ENCODE results near the gene KRTAP5-3.
"Not testable (repeated sequence)": the region's sequence is repeated elsewhere in the genome, so short reads cannot be mapped to it uniquely, and the experiment has no call there.

The KRTAP5-3 gene

GRCh38 chr11:1600626-1601025, 7.6 kb downstream of the KRTAP5-3 start:
- DNase-seq (ENCODE audit: low spot score): no peak
- Histone ChIP-seq H3K27ac (no peak overlapping the region), H3K4me3 (no peak overlapping the region)
- no peak for TF ChIP-seq CTCF (IDR thresholded peaks at IDR 0.05)

- H3K27ac ChIP-seq: no peak overlapping the region
- no peak overlapping the region for H3K4me3 ChIP-seq
- DNase-seq (ENCODE audit: low spot score): no peak
- TF ChIP-seq CTCF (IDR thresholded peaks at IDR 0.05): no peak
Observed at GRCh38 chr11:1598816-1599215, 9.4 kb downstream of the KRTAP5-3 start.

- not testable (repeated sequence) for DNase-seq (ENCODE audit: low spot score); H3K4me3 ChIP-seq; H3K27ac ChIP-seq
Observed at GRCh38 chr11:1598406-1598805, 9.9 kb downstream of the KRTAP5-3 start.

GRCh38 chr11:1597994-1598380, 10.3 kb downstream of the KRTAP5-3 start, which contains the start of gene KRTAP5-2:
Gene KRTAP5-2 (minus strand): TSS chr11:1598294. CDS start chr11:1598250, 44 bp downstream.
- H3K27ac ChIP-seq: no peak within 1 kb of the TSS

GRCh38 chr11:1597331-1597993, 10.8 kb downstream of the KRTAP5-3 start:
- no peak for DNase-seq (ENCODE audit: low spot score)
- Histone ChIP-seq H3K4me3 (no peak overlapping the region), H3K27ac (no peak overlapping the region)
- TF ChIP-seq CTCF (IDR thresholded peaks at IDR 0.05): no peak

More at GRCh38 chr11:1597994-1598380, 10.3 kb downstream of the KRTAP5-3 start, which contains the start of gene KRTAP5-2:
- no peak for DNase-seq (ENCODE audit: low spot score)
- no peak for TF ChIP-seq CTCF (IDR thresholded peaks at IDR 0.05)
- no peak within 1 kb of the TSS for H3K4me3 ChIP-seq

GRCh38 chr11:1596576-1597121, 11.6 kb downstream of the KRTAP5-3 start:
- not testable (repeated sequence) for H3K27ac ChIP-seq; DNase-seq (ENCODE audit: low spot score); H3K4me3 ChIP-seq

GRCh38 chr11:1595994-1596575, 12.2 kb downstream of the KRTAP5-3 start:
- not testable (repeated sequence) for H3K4me3 ChIP-seq; DNase-seq (ENCODE audit: low spot score); H3K27ac ChIP-seq

- H3K4me3 ChIP-seq: no peak overlapping the region
- no peak for TF ChIP-seq CTCF (IDR thresholded peaks at IDR 0.05)
- no peak for DNase-seq (ENCODE audit: low spot score)
- no peak overlapping the region for H3K27ac ChIP-seq
Observed at GRCh38 chr11:1592628-1593027, 15.6 kb downstream of the KRTAP5-3 start.

All from coronary artery (tissue), 2 donors.